Activated naive CD4-positive, alpha-beta T cell treated with anti-CD3 and anti-CD28 coated beads, Interleukin-2, amount 10 ng/mL, durations not matched to agents 7 days and 5 days (primary cell): ENCODE data around the gene REXO4.
"Not testable (repeated sequence)": the region's sequence is repeated elsewhere in the genome, so short reads cannot be mapped to it uniquely, and the experiment has no call there.

Experiments
- CTCF ChIA-PET: fragments of 350-600 bp; sonication (Branson Sonifier 250); formaldehyde crosslinking; loops from one replicate; lab custom pipeline; 2021; ENCODE audit warnings: antibody characterized with exemption; lab: Charles Lee
- DNase-seq: peaks from one replicate; pipeline ENCODE4 v3.0.0-alpha.2; 2020
- H3K27ac Mint-ChIP-seq: one replicate; pipeline ENCODE4 v1.8.0; 2021; ENCODE audit warnings: mild to moderate bottlenecking, moderate library complexity, mixed read lengths
- H3K27me3 Mint-ChIP-seq: one replicate; pipeline ENCODE4 v1.8.0; 2021; ENCODE audit warnings: mild to moderate bottlenecking, mixed read lengths
- H3K36me3 Mint-ChIP-seq: one replicate; pipeline ENCODE4 v1.8.0; 2021; ENCODE audit warnings: mixed read lengths
- H3K4me1 Mint-ChIP-seq: one replicate; pipeline ENCODE4 v1.8.0; 2021; ENCODE audit warnings: mixed read lengths
- H3K4me3 Mint-ChIP-seq: one replicate; pipeline ENCODE4 v1.8.0; 2021; ENCODE audit warnings: mild to moderate bottlenecking, moderate library complexity, mixed read lengths
- H3K9me3 Mint-ChIP-seq: one replicate; pipeline ENCODE4 v1.8.0; 2021; ENCODE audit warnings: mixed read lengths

Gene REXO4

GRCh38 chr9:133397895-133398294, 19.9 kb downstream of the REXO4 start:
- CTCF ChIA-PET = interaction anchor here (0.6 to 1.5 kb wide), 3 partner anchors 11 to 91 kb away, joined by 3 to 4 read pairs (median 4); no protein-coding TSS in a partner anchor
- no peaks in the 10 kb centered on the region for H3K36me3 Mint-ChIP-seq
- peaks cover 35% of the 10 kb centered on the region for H3K27me3 Mint-ChIP-seq
- H3K9me3 Mint-ChIP-seq = no peaks in the 10 kb centered on the region
- H3K4me1 Mint-ChIP-seq = no peaks in the 10 kb centered on the region
- H3K4me3 Mint-ChIP-seq = no peak overlapping the region
- DNase-seq = no peak
- no peak overlapping the region for H3K27ac Mint-ChIP-seq

- CTCF ChIA-PET = interaction anchor here (0.6 to 1.5 kb wide), 2 partner anchors 10 to 90 kb away, joined by 3 to 4 read pairs; no protein-coding TSS in a partner anchor
- Mint-ChIP-seq H3K4me1 (no peaks in the 10 kb centered on the region), H3K9me3 (no peaks in the 10 kb centered on the region), H3K27ac (no peak overlapping the region), H3K36me3 (no peaks in the 10 kb centered on the region), H3K27me3 (peaks cover 35% of the 10 kb centered on the region), H3K4me3 (no peak overlapping the region)
- DNase-seq = no peak
These were observed 20.4 kb downstream of the REXO4 start for GRCh38 chr9:133397370-133397769.

GRCh38 chr9:133396952-133397351, 20.9 kb downstream of the REXO4 start:
- Mint-ChIP-seq H3K27me3 (peaks cover 35% of the 10 kb centered on the region), H3K27ac (no peak overlapping the region), H3K4me3 (no peak overlapping the region), H3K9me3 (no peaks in the 10 kb centered on the region), H3K36me3 (no peaks in the 10 kb centered on the region), H3K4me1 (no peaks in the 10 kb centered on the region)
- DNase-seq = no peak
- CTCF ChIA-PET = interaction anchor here (1.5 to 2.7 kb wide), 2 partner anchors 8 to 10 kb away, joined by 4 to 12 read pairs; no protein-coding TSS in a partner anchor

- no peak for DNase-seq
- H3K4me1 Mint-ChIP-seq = no peaks in the 10 kb centered on the region
- H3K27ac Mint-ChIP-seq = no peak overlapping the region
- H3K36me3 Mint-ChIP-seq = no peaks in the 10 kb centered on the region
- CTCF ChIA-PET = interaction anchor here (1.3 to 2.7 kb wide), 2 partner anchors 10 to 90 kb away, joined by 3 to 12 read pairs; no protein-coding TSS in a partner anchor
- no peak overlapping the region for H3K4me3 Mint-ChIP-seq
- H3K27me3 Mint-ChIP-seq = peaks cover 36% of the 10 kb centered on the region
- H3K9me3 Mint-ChIP-seq = no peaks in the 10 kb centered on the region
These were observed 23.0 kb downstream of the REXO4 start for GRCh38 chr9:133394687-133395271.

GRCh38 chr9:133393399-133393798, 24.4 kb downstream of the REXO4 start:
- H3K4me1 Mint-ChIP-seq = no peaks in the 10 kb centered on the region
- no peak for DNase-seq
- peaks cover 41% of the 10 kb centered on the region for H3K27me3 Mint-ChIP-seq
- CTCF ChIA-PET = no interaction called here
- H3K4me3 Mint-ChIP-seq = no peak overlapping the region
- no peaks in the 10 kb centered on the region for H3K9me3 Mint-ChIP-seq
- H3K27ac Mint-ChIP-seq = no peak overlapping the region
- no peaks in the 10 kb centered on the region for H3K36me3 Mint-ChIP-seq

- H3K4me1 Mint-ChIP-seq, DNase-seq, H3K27ac Mint-ChIP-seq, CTCF ChIA-PET, H3K36me3 Mint-ChIP-seq, H3K9me3 Mint-ChIP-seq, H3K4me3 Mint-ChIP-seq: not testable (repeated sequence)
- H3K27me3 Mint-ChIP-seq = peaks cover 37% of the 10 kb centered on the region
These were observed 25.5 kb downstream of the REXO4 start for GRCh38 chr9:133392308-133392707.

GRCh38 chr9:133391449-133391848, 26.4 kb downstream of the REXO4 start:
- H3K4me1 Mint-ChIP-seq, H3K4me3 Mint-ChIP-seq, H3K36me3 Mint-ChIP-seq, DNase-seq, H3K27ac Mint-ChIP-seq, CTCF ChIA-PET, H3K9me3 Mint-ChIP-seq: not testable (repeated sequence)
- H3K27me3 Mint-ChIP-seq = peaks cover 31% of the 10 kb centered on the region

GRCh38 chr9:133390713-133391112, 27.1 kb downstream of the REXO4 start:
- Mint-ChIP-seq H3K36me3 (no peaks in the 10 kb centered on the region), H3K4me1 (no peaks in the 10 kb centered on the region), H3K27ac (no peak overlapping the region), H3K27me3 (peaks cover 30% of the 10 kb centered on the region), H3K9me3 (no peaks in the 10 kb centered on the region), H3K4me3 (no peak overlapping the region)
- no peak for DNase-seq
- CTCF ChIA-PET = no interaction called here

GRCh38 chr9:133389562-133389961, 28.2 kb downstream of the REXO4 start:
- DNase-seq = no peak
- H3K27ac Mint-ChIP-seq = no peak overlapping the region
- H3K36me3 Mint-ChIP-seq = no peaks in the 10 kb centered on the region
- H3K27me3 Mint-ChIP-seq = peaks cover 18% of the 10 kb centered on the region
- no peaks in the 10 kb centered on the region for H3K4me1 Mint-ChIP-seq
- H3K9me3 Mint-ChIP-seq = no peaks in the 10 kb centered on the region
- H3K4me3 Mint-ChIP-seq = no peak overlapping the region
- CTCF ChIA-PET = no interaction called here

GRCh38 chr9:133389025-133389557, 28.7 kb downstream of the REXO4 start:
- no peak overlapping the region for H3K4me3 Mint-ChIP-seq
- no peak overlapping the region for H3K27ac Mint-ChIP-seq
- H3K4me1 Mint-ChIP-seq = no peaks in the 10 kb centered on the region
- no peaks in the 10 kb centered on the region for H3K9me3 Mint-ChIP-seq
- H3K27me3 Mint-ChIP-seq = peaks cover 15% of the 10 kb centered on the region
- CTCF ChIA-PET = no interaction called here
- H3K36me3 Mint-ChIP-seq = no peaks in the 10 kb centered on the region
- no peak for DNase-seq

- no peak overlapping the region for H3K4me3 Mint-ChIP-seq
- CTCF ChIA-PET = interaction anchor here (1.2 kb wide), 1 partner anchor 10 kb away, joined by 4 read pairs; no protein-coding TSS in a partner anchor
- H3K27me3 Mint-ChIP-seq = peaks cover 6% of the 10 kb centered on the region
- H3K27ac Mint-ChIP-seq = no peak overlapping the region
- DNase-seq = no peak
- H3K4me1 Mint-ChIP-seq = no peaks in the 10 kb centered on the region
- H3K36me3 Mint-ChIP-seq = no peaks in the 10 kb centered on the region
- no peaks in the 10 kb centered on the region for H3K9me3 Mint-ChIP-seq
These were observed 30.1 kb downstream of the REXO4 start for GRCh38 chr9:133387680-133388079.

GRCh38 chr9:133386338-133386737, 31.5 kb downstream of the REXO4 start:
- CTCF ChIA-PET = interaction anchor here (1.2 kb wide), 1 partner anchor 11 kb away, joined by 4 read pairs; no protein-coding TSS in a partner anchor
- no peaks in the 10 kb centered on the region for H3K9me3 Mint-ChIP-seq
- no peaks in the 10 kb centered on the region for H3K4me1 Mint-ChIP-seq
- no peak overlapping the region for H3K4me3 Mint-ChIP-seq
- no peak for DNase-seq
- peaks cover 6% of the 10 kb centered on the region for H3K27me3 Mint-ChIP-seq
- no peak overlapping the region for H3K27ac Mint-ChIP-seq
- H3K36me3 Mint-ChIP-seq = no peaks in the 10 kb centered on the region

- Mint-ChIP-seq H3K27ac (no peak overlapping the region), H3K36me3 (no peaks in the 10 kb centered on the region), H3K27me3 (peaks cover 6% of the 10 kb centered on the region), H3K9me3 (no peaks in the 10 kb centered on the region), H3K4me3 (no peak overlapping the region), H3K4me1 (no peaks in the 10 kb centered on the region)
- DNase-seq = no peak
- CTCF ChIA-PET = interaction anchor here (0.6 kb wide), 1 partner anchor 19 kb away, joined by 3 read pairs; no protein-coding TSS in a partner anchor
These were observed 32.4 kb downstream of the REXO4 start for GRCh38 chr9:133385452-133385851.

GRCh38 chr9:133384736-133385321, 33.0 kb downstream of the REXO4 start:
- DNase-seq = no peak
- CTCF ChIA-PET = interaction anchor here (0.6 kb wide), 1 partner anchor 20 kb away, joined by 3 read pairs; no protein-coding TSS in a partner anchor
- no peaks in the 10 kb centered on the region for H3K4me1 Mint-ChIP-seq

More at GRCh38 chr9:133384736-133385321, 33.0 kb downstream of the REXO4 start:
- H3K4me3 Mint-ChIP-seq = no peak overlapping the region
- no peaks in the 10 kb centered on the region for H3K36me3 Mint-ChIP-seq
- no peaks in the 10 kb centered on the region for H3K9me3 Mint-ChIP-seq
- H3K27ac Mint-ChIP-seq = no peak overlapping the region
- H3K27me3 Mint-ChIP-seq = peaks cover 6% of the 10 kb centered on the region
